Panc1 (cell line): ENCODE measurements around the gene RBL1.

Experiments
- CTCF ChIP-seq: fragments of 450-650 bp; IDR thresholded peaks from 2 replicates; pipeline ENCODE4 v1.5.1; 2017; ENCODE audit warnings: mild to moderate bottlenecking
- POLR2AphosphoS5 ChIP-seq: IDR thresholded peaks from 2 replicates; pipeline ENCODE4 v1.6.1; 2012; ENCODE audit warnings: mild to moderate bottlenecking, low read depth, low read length, moderate library complexity
- REST ChIP-seq, 2 experiments: IDR thresholded peaks; 2 replicates each; pipeline ENCODE4 v1.6.1; 2011 to 2012; ENCODE audit warnings: low read depth in 2 of 2, control low read depth in 1 of 2, low read length in 1 of 2, mild to moderate bottlenecking in 1 of 2, moderate library complexity in 1 of 2; ENCODE audit not compliant: insufficient read depth in 1 of 2
- SIN3A ChIP-seq: IDR thresholded peaks from 2 replicates; pipeline ENCODE4 v1.6.1; 2012; ENCODE audit warnings: low read depth, mild to moderate bottlenecking, low read length, moderate library complexity, borderline replicate concordance; ENCODE audit not compliant: insufficient read depth

DNA sequence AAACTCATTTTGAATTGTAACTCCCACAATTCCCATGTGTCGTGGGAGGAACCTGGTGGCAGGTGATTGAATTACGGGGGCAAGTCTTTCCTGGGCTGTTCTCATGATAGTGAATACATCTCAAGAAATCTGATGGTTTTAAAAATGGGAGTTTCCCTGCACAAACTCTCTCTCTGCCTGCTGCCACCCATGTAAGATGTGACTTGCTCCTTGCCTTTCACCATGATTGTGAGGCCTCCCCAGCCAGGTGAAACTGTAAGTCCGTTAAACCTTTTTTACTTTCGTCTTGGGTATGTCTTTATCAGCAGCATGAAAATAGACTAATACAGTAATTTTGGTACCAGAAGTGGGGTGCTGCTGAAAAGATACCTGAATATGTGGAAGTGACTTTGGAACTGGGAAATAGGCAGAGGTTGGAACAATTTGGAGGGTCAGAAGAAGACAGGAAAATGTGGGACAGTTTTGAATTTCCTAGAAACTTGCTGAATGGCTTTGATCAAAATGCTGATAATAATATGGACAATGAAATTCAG is 102.9 kb downstream of the RBL1 start:
- no peak for TF ChIP-seq CTCF
- TF ChIP-seq POLR2AphosphoS5: no peak
- TF ChIP-seq REST (IDR thresholded peaks at IDR 0.05; ENCODE audit: insufficient read depth in 1 of 2, low read depth in 2 of 2, low read length in 1 of 2): no peak
- TF ChIP-seq SIN3A: no peak
